PFSK-1 (cell line): ENCODE data around the gene ATRIP.

Experiments
- REST ChIP-seq, 2 experiments: IDR thresholded peaks; 2 replicates each; pipeline versions ENCODE4 v1.6.1 to v1.8.0; 2011 to 2012; ENCODE audit warnings: low read depth in 2 of 2, low read length in 2 of 2, control low read depth in 1 of 2, inconsistent platforms in 1 of 2, mild to moderate bottlenecking in 1 of 2, moderate library complexity in 1 of 2; ENCODE audit not compliant: insufficient read depth in 1 of 2
- TAF1 ChIP-seq: IDR thresholded peaks from 2 replicates; pipeline ENCODE4 v1.6.1; 2012; ENCODE audit warnings: low read length, control low read depth, borderline replicate concordance; ENCODE audit not compliant: insufficient read depth

GRCh38 chr3:48465237-48465530 lies 18.6 kb downstream of the ATRIP start:
- no peak for TF ChIP-seq TAF1
- TF ChIP-seq REST (IDR thresholded peaks at IDR 0.05; ENCODE audit: insufficient read depth in 1 of 2, low read depth in 2 of 2, low read length in 2 of 2) = no peak
